Fibroblast of peridontal ligament (primary cell): ENCODE results near the gene FXYD2.

Experiments used
- DNase-seq: peaks from one replicate; pipeline ENCODE4 v3.0.0-alpha.2; 2010; ENCODE audit errors: extremely low read depth

FXYD2 gene

GRCh38 chr11:117796456-117796871 is 28.1 kb downstream of the FXYD2 start:
- no peak for DNase-seq

- no peak for DNase-seq
Observed at GRCh38 chr11:117795638-117796455, 28.7 kb downstream of the FXYD2 start.

GRCh38 chr11:117794772-117795629 is 29.5 kb downstream of the FXYD2 start:
- no peak for DNase-seq

DNA sequence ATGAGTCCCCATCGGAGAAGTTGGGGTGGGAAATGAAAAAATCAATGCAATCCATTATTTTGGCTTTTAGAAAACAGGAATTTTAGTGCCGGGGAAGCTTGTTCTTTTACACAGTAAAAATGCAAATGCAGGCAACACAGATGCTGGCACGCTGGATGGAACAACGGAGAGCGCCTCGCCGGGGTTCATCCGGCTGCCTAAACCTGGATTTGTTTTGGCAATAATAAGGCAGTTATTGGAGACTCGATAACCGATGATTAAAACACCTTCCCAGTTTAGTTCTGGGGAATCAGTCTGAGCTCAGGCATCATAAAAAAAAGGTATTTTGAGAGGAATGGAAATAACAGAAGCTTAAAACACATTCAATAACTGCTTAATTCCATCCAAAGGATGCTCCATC is 30.4 kb downstream of the FXYD2 start:
- no peak for DNase-seq

DNA sequence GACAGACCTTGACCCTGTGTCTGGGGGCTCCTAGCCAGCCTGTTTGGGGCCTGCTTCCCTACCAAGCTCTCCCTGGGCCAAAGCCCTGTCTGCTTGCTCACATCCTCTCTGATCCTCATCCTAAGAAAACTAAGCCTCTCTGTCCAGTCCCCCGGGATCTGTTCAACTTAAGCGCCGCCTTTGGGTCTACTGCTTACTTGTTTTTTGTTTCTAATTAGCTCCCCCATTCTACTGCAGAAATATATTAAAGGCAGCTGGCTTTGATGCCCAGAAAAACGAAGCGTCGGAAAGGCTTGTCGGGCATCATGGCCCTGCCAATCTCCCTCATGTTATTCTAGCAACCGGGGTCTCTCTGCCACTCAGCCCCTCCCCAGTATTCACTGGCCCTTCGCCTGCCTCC is 31.0 kb downstream of the FXYD2 start:
- DNase-seq, result no peak

- DNase-seq, result no peak
Observed at GRCh38 chr11:117792992-117793391, 31.6 kb downstream of the FXYD2 start.

- no peak for DNase-seq
Observed at GRCh38 chr11:117792241-117792640, 32.3 kb downstream of the FXYD2 start.

GRCh38 chr11:117790279-117790678 is 34.3 kb downstream of the FXYD2 start:
- DNase-seq, result no peak

- DNase-seq, result no peak
Observed at GRCh38 chr11:117789241-117789640, 35.3 kb downstream of the FXYD2 start.

GRCh38 chr11:117786135-117786870 is 38.2 kb downstream of the FXYD2 start:
- no peak for DNase-seq

DNA sequence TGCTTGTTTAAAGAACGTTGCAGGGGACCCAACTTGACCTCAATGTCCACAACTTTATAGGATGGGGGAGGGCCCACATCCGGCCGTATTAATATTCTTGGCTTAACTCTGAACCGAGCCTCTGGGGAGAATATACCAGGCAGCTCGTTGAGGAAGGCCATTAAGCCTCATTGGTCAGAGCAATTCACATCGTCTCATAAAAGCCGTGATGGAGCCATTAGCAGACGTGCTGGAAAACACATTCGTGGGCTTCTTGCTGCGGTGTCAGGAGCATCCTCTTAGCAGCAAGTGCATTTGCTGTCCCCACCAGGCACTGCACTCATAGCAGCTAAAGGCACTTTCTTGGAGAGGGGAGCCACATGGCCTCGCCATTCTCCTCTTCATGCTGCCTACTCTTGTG is 42.4 kb downstream of the FXYD2 start:
- no peak for DNase-seq

- DNase-seq, result no peak
Observed at GRCh38 chr11:117781627-117782026, 42.9 kb downstream of the FXYD2 start.

GRCh38 chr11:117780456-117780855 is 44.1 kb downstream of the FXYD2 start:
- DNase-seq, result no peak

DNA sequence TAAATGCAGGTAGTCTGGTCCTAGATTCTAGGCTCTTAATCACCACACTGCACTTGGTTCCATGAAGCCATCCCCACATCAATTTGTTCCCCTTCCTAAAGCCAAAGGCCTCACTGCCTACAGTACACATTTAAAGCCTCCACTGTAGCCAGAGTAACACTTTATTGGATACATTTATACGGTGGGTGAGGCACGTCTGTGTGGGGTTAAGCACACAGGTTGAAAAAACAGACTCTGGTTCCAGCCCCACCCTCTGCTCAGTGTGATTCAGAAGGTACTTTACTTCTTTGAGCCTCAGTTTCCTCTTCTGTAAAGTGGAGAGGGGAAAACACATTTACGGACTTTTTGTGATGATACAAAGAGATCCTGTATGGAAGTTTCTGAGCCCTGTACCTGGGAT is 50.0 kb downstream of the FXYD2 start:
- no peak for DNase-seq

DNA sequence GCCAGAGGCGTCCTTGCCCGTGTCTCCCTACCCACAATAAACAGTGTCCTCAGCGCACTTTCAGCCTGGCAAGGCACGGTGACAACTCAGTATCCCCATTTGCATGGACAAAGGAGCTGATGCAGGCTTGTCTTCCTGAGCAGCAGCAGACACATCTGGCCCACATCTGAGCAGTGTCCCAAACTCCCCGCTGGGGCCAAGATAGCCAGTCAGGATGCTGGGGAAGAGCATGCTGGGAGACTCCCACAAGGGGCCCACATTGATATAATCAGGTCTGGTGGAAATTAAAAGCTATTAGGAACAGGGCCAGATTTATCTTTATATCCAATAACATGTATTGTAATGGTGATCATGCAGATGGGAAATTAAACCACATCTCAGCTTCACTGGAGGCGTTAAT is 52.2 kb downstream of the FXYD2 start:
- DNase-seq, result no peak

DNA sequence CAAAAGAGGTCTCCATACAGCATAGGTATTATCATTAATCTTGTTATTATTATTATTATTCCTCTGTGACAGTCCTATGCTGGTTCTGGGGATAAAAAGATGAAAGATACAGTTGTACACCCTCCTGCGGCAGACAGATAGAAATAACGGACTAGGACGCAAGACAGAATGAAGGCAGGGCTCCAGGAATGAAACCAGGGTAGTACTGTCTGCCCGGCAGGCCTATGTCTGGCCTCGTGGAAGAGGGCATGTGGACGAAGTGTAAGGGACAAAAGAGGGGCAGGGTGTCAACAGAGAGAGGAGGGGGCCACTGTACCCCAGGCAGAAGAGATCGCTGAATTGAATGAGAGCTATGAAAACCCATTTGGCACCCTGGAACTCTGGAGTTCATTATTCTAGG is 52.7 kb downstream of the FXYD2 start:
- DNase-seq, result no peak

DNA sequence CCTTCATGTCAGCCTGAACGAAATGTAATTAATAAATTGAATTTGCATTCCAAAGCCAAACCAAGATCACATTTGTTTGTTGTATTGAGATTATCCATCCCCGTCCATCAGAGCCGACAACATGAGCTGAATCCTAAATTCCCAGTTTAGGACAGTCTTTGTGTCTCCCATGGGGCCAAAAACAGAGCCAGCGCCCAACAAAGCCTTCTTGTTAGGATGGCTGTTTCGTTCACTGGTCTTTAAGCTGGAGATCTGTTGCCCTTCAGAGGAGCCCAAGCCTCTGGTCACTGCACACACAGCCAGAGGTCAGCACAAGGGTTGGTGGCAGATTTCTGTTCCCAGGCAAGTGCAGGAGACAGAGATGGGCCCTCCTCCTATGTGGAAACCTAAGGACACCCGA is 53.3 kb downstream of the FXYD2 start:
- no peak for DNase-seq

DNA sequence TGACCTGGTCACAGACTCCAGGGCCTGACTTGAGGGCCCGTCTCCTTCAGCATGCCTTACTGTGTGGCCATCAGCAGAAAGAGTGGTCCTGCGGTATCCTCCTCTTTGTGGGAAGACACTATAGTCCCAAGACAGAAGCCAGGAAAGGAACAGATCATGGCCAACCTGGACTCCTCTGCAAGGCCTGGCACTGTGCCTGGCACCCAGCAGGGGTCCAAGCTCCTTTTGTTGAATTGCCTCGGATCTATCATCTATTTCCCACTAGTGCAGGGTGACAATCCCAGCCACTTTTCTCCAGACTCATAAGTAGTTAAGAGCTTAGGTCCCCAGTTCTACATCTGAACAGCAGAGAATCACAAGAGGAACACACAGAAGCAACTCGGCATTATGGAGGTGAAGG is 54.5 kb downstream of the FXYD2 start:
- no peak for DNase-seq
